ENCODE measurements around the gene PRR18.
A peak's percentile ranks its signal among the peaks of the same experiment; 100 is the strongest.
"Not testable (repeated sequence)": the region's sequence is repeated elsewhere in the genome, so short reads cannot be mapped to it uniquely, and the experiment has no call there.

PRR18 gene

GRCh38 chr6:166308033-166308768, at the start of gene PRR18:
Gene PRR18, minus strand, starts transcription at chr6:166308392. Its CDS starts 250 bp downstream, at chr6:166308142.
- no peak for DNase-seq

GRCh38 chr6:166355552-166355951, 47.4 kb upstream of the PRR18 start:
- DNase-seq, result no peak

- no peak for DNase-seq
Observed at GRCh38 chr6:166354965-166355364, 46.8 kb upstream of the PRR18 start.

- no peak for DNase-seq
Observed at GRCh38 chr6:166354143-166354542, 46.0 kb upstream of the PRR18 start.

GRCh38 chr6:166353507-166353906, 45.3 kb upstream of the PRR18 start:
- no peak for DNase-seq

- DNase-seq, result no peak
Observed at GRCh38 chr6:166352923-166353322, 44.7 kb upstream of the PRR18 start.

GRCh38 chr6:166351715-166352285, 43.6 kb upstream of the PRR18 start:
- DNase-seq, result no peak

GRCh38 chr6:166348305-166348949, 40.2 kb upstream of the PRR18 start:
- no peak for DNase-seq

GRCh38 chr6:166346965-166347364, 38.8 kb upstream of the PRR18 start:
- no peak for DNase-seq

GRCh38 chr6:166346449-166346848, 38.3 kb upstream of the PRR18 start:
- no peak for DNase-seq

GRCh38 chr6:166345672-166346071, 37.5 kb upstream of the PRR18 start:
- DNase-seq, result not testable (repeated sequence)

- not testable (repeated sequence) for DNase-seq
Observed at GRCh38 chr6:166344921-166345320, 36.7 kb upstream of the PRR18 start.

- DNase-seq, result no peak
Observed at GRCh38 chr6:166344240-166344639, 36.0 kb upstream of the PRR18 start.

GRCh38 chr6:166343150-166343487, 34.9 kb upstream of the PRR18 start:
- DNase-seq, result no peak

- DNase-seq, result peak; percentile 38
Observed at GRCh38 chr6:166342349-166343149, 34.4 kb upstream of the PRR18 start, which contains the start of gene SFT2D1. Gene SFT2D1, minus strand, starts transcription at chr6:166342545. Its CDS starts 64 bp downstream, at chr6:166342481.

- DNase-seq, result no peak
Observed at GRCh38 chr6:166341977-166342348, 33.8 kb upstream of the PRR18 start.

- no peak for DNase-seq
Observed at GRCh38 chr6:166341464-166341863, 33.3 kb upstream of the PRR18 start.

GRCh38 chr6:166338854-166339253, 30.7 kb upstream of the PRR18 start:
- no peak for DNase-seq

- DNase-seq, result no peak
Observed at GRCh38 chr6:166336847-166337246, 28.7 kb upstream of the PRR18 start.

GRCh38 chr6:166335378-166336302, 27.4 kb upstream of the PRR18 start:
- DNase-seq, result no peak

- DNase-seq, result no peak
Observed at GRCh38 chr6:166334878-166335277, 26.7 kb upstream of the PRR18 start.
